Endodermal cell (in vitro differentiated cells): Measurements from ENCODE around the gene BCLAF3. TPM values are rescaled to one million over a fixed set of nuclear protein-coding genes. Genes with fewer than 3 reads are reported as not detected.

Experiments
- DNase-seq: peaks from one replicate; pipeline ENCODE4 v3.0.0-alpha.2; 2017
- H3K27ac ChIP-seq: 2 replicates; pipeline ENCODE4 v1.5.1; 2013; ENCODE audit warnings: mild to moderate bottlenecking, low read depth, low read length, moderate library complexity
- H3K27me3 ChIP-seq: 2 replicates; pipeline ENCODE4 v1.6.1; 2013; ENCODE audit warnings: mild to moderate bottlenecking, low read length, moderate library complexity; ENCODE audit not compliant: insufficient read depth, control insufficient read depth, poor library complexity, severe bottlenecking
- H3K36me3 ChIP-seq: 2 replicates; pipeline ENCODE4 v1.7.0; 2013; ENCODE audit warnings: mild to moderate bottlenecking, low read length, moderate library complexity; ENCODE audit not compliant: control insufficient read depth, insufficient read depth
- H3K4me1 ChIP-seq: one replicate; pipeline ENCODE4 v1.7.0; 2013; ENCODE audit warnings: low read length; ENCODE audit not compliant: control insufficient read depth, insufficient read depth
- H3K4me3 ChIP-seq: 2 replicates; pipeline ENCODE4 v1.5.1; 2013; ENCODE audit warnings: mild to moderate bottlenecking, low read length, moderate library complexity
- H3K9ac ChIP-seq: 2 replicates; pipeline ENCODE4 v1.6.1; 2013; ENCODE audit warnings: mild to moderate bottlenecking, low read length, moderate library complexity; ENCODE audit not compliant: poor library complexity, severe bottlenecking; ENCODE audit errors: extremely low read depth
- H3K9me3 ChIP-seq: 2 replicates; pipeline ENCODE4 v1.6.1; 2013; ENCODE audit warnings: mild to moderate bottlenecking, low read length, moderate library complexity; ENCODE audit not compliant: control insufficient read depth
- H3K27ac Mint-ChIP-seq: 2 replicates; pipeline ENCODE4 v1.8.0; 2020; ENCODE audit warnings: mixed read lengths
- H3K27me3 Mint-ChIP-seq: 2 replicates; pipeline ENCODE4 v1.8.0; 2021; ENCODE audit warnings: mild to moderate bottlenecking, mixed read lengths; ENCODE audit not compliant: insufficient read depth
- H3K36me3 Mint-ChIP-seq: 2 replicates; pipeline ENCODE4 v1.8.0; 2020; ENCODE audit warnings: low read depth, mixed read lengths
- H3K4me1 Mint-ChIP-seq: 2 replicates; pipeline ENCODE4 v1.8.0; 2020; ENCODE audit warnings: mixed read lengths
- H3K4me3 Mint-ChIP-seq: 2 replicates; pipeline ENCODE4 v1.8.0; 2020; ENCODE audit warnings: mild to moderate bottlenecking, moderate library complexity, mixed read lengths
- H3K9me3 Mint-ChIP-seq: 2 replicates; pipeline ENCODE4 v1.8.0; 2020; ENCODE audit warnings: mild to moderate bottlenecking, mixed read lengths
- WGBS, 2 experiments: methylation state at CpG; one replicate each; pipeline versions ENCODE4 v1.1.5 to v1.1.7; 2013; ENCODE audit warnings: missing lambda C conversion rate in 2 of 2, mixed read lengths in 1 of 2; ENCODE audit not compliant: insufficient coverage in 1 of 2, insufficient read length in 1 of 2; 5-methylcytosine and 5-hydroxymethylcytosine counted together
- total RNA-seq, 2 donors: library from RNA; stranded (reverse); fragmentation: NEBNext Ultra II Directional in 1 of 2; extraction: Animal tissue kit (Norgen Biotek cat#: 25700) in 1 of 2; gene quantifications; 2 replicates in 1 of 2; 3 replicates in 1 of 2; pipeline ENCODE4 v1.2.1, GENCODE V29; 2021
- TF ChIP-seq, protein P1 (sequence below): fragments of 200-600 bp; sonication (generic); conservative IDR thresholded peaks from 2 replicates; pipeline ENCODE4 v1.5.0; 2021; ENCODE audit warnings: antibody characterized with exemption, mild to moderate bottlenecking

The BCLAF3 gene
- total RNA-seq, 2 donors from 2014 or later = 8.7 to 9.7 TPM

DNA sequence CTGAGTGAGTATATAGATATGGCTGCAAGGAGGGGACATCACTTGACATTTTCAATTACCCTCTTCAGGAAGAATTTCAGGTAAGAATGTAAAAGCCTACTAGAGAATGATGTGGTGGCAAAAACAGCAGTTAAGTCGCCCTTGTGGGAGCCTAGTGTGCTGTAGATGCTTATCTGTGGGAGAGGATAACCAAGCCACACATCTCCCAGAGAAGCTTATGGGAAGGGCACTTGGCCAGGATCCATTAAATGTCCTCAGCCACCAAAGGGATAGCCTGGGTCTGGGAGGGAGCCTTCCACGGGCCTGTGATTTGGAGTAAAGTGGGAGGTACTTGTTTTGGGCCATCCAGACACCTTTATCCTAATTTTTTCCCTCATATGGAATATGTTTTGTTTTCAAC lies 41.3 kb upstream of the BCLAF3 start:
- TF ChIP-seq, protein P1, sequence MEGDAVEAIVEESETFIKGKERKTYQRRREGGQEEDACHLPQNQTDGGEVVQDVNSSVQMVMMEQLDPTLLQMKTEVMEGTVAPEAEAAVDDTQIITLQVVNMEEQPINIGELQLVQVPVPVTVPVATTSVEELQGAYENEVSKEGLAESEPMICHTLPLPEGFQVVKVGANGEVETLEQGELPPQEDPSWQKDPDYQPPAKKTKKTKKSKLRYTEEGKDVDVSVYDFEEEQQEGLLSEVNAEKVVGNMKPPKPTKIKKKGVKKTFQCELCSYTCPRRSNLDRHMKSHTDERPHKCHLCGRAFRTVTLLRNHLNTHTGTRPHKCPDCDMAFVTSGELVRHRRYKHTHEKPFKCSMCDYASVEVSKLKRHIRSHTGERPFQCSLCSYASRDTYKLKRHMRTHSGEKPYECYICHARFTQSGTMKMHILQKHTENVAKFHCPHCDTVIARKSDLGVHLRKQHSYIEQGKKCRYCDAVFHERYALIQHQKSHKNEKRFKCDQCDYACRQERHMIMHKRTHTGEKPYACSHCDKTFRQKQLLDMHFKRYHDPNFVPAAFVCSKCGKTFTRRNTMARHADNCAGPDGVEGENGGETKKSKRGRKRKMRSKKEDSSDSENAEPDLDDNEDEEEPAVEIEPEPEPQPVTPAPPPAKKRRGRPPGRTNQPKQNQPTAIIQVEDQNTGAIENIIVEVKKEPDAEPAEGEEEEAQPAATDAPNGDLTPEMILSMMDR = no peak
- H3K4me1 ChIP-seq = no peaks in the 10 kb centered on the region
- 80% methylated on average over 2 of the region's 2 CpGs; no CpG with 5 or more reads in 1 of the 2 experiments for WGBS, 2 experiments
- no peak overlapping the region for H3K27ac ChIP-seq
- no peaks in the 10 kb centered on the region for H3K36me3 ChIP-seq
- Mint-ChIP-seq H3K4me1 (peaks cover 14% of the 10 kb centered on the region), H3K36me3 (no peaks in the 10 kb centered on the region), H3K9me3 (peaks cover 53% of the 10 kb centered on the region), H3K4me3 (no peak overlapping the region), H3K27ac (no peak overlapping the region), H3K27me3 (no peaks in the 10 kb centered on the region)
- H3K9me3 ChIP-seq = no peaks in the 10 kb centered on the region
- H3K27me3 ChIP-seq = no peaks in the 10 kb centered on the region
- no peak for DNase-seq
- no peak overlapping the region for H3K4me3 ChIP-seq
- H3K9ac ChIP-seq = no peak overlapping the region

- 88% methylated on average over 2 of the region's 2 CpGs; no CpG with 5 or more reads in 1 of the 2 experiments for WGBS, 2 experiments
- Histone ChIP-seq H3K36me3 (no peaks in the 10 kb centered on the region), H3K4me3 (no peak overlapping the region), H3K27me3 (no peaks in the 10 kb centered on the region), H3K9ac (no peak overlapping the region), H3K4me1 (no peaks in the 10 kb centered on the region), H3K27ac (no peak overlapping the region), H3K9me3 (no peaks in the 10 kb centered on the region)
- TF ChIP-seq, protein P1 = no peak
- no peaks in the 10 kb centered on the region for H3K27me3 Mint-ChIP-seq
- peaks cover 14% of the 10 kb centered on the region for H3K4me1 Mint-ChIP-seq
- no peak overlapping the region for H3K27ac Mint-ChIP-seq
- H3K9me3 Mint-ChIP-seq = peaks cover 59% of the 10 kb centered on the region
- no peaks in the 10 kb centered on the region for H3K36me3 Mint-ChIP-seq
- DNase-seq = no peak
- no peak overlapping the region for H3K4me3 Mint-ChIP-seq
Observed at GRCh38 chrX:20029728-20030127, 38.9 kb upstream of the BCLAF3 start.

- 83 to 96% methylated on average over 4 to 6 of the region's 8 CpGs for WGBS, 2 experiments
- H3K27ac ChIP-seq = no peak overlapping the region
- Mint-ChIP-seq H3K4me1 (peaks cover 14% of the 10 kb centered on the region), H3K27ac (no peak overlapping the region), H3K27me3 (peaks cover under 1% of the 10 kb centered on the region), H3K36me3 (no peaks in the 10 kb centered on the region), H3K9me3 (peaks cover 62% of the 10 kb centered on the region), H3K4me3 (no peak overlapping the region)
- no peaks in the 10 kb centered on the region for H3K27me3 ChIP-seq
- no peaks in the 10 kb centered on the region for H3K36me3 ChIP-seq
- H3K4me1 ChIP-seq = no peaks in the 10 kb centered on the region
- H3K4me3 ChIP-seq = no peak overlapping the region
- no peaks in the 10 kb centered on the region for H3K9me3 ChIP-seq
- TF ChIP-seq, protein P1 = no peak
- H3K9ac ChIP-seq = no peak overlapping the region
- no peak for DNase-seq
Observed at GRCh38 chrX:20028588-20028987, 37.7 kb upstream of the BCLAF3 start.
